GM18505 (cell line): Measurements from ENCODE around the gene FOXE1.

Source experiments
- ATAC-seq: cut with Tn5 transposase; IDR thresholded peaks from one replicate; pipeline ENCODE4 v1.9.1; 2021; ENCODE audit not compliant: unreplicated experiment
- POLR2A ChIP-seq: IDR thresholded peaks from 4 replicates; pipeline ENCODE4 v1.6.1; 2011; ENCODE audit warnings: borderline replicate concordance; ENCODE audit not compliant: insufficient read depth, insufficient read length; ENCODE audit errors: extremely low read depth

FOXE1 gene

GRCh38 chr9:97852399-97853055, 499 bp upstream of the FOXE1 start:
- no peak for TF ChIP-seq POLR2A
- ATAC-seq = no peak

- no peak for TF ChIP-seq POLR2A
- ATAC-seq = no peak
Measured at GRCh38 chr9:97853844-97854695, 1.0 kb downstream of the FOXE1 start.

DNA sequence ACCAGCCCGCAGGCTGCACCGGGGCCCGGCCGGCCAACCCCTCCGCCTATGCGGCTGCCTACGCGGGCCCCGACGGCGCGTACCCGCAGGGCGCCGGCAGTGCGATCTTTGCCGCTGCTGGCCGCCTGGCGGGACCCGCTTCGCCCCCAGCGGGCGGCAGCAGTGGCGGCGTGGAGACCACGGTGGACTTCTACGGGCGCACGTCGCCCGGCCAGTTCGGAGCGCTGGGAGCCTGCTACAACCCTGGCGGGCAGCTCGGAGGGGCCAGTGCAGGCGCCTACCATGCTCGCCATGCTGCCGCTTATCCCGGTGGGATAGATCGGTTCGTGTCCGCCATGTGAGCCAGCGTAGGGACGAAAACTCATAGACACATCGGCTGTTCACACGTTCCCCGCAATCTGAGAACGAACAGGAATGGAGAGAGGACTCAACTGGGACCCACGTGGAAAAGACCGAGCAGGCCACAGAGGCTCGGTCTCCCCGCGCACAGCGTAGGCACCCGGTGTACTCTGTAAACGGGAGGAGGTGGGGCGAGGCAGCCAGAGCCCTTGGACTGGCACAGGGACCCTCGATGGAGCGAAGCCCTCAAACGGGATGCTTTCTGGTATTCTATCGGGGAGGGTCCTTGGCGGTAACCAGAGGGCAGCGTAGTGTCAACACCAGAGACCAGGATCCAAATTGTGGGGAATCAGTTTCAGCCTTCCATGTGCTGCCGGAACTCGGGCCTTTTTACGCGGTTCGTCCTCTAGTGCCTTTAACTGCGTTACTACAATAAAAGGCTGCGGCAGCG, 1.9 kb downstream of the FOXE1 start:
- TF ChIP-seq POLR2A = no peak
- ATAC-seq = no peak

DNA sequence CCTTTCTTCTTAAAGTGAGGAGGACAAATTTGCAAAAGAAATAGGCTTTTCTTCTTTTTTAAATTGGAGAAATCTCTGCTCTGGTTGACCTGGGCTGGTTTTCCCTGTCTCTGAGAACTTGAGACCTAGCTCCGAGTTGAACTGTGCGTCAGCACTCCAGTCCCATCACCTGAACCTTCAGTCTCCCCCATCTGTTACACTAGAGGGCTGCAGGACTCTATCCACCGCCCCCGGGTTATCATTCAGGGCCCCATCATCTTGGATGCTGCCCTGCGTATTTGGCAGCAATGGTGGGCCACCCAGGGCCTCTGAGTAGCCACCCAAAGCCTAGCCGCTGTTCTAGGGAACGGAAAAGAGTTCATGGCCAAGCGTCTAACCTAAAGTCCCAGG, 2.5 kb downstream of the FOXE1 start:
- no peak for TF ChIP-seq POLR2A
- ATAC-seq = no peak

GRCh38 chr9:97855899-97856298, 2.9 kb downstream of the FOXE1 start:
- no peak for ATAC-seq

DNA sequence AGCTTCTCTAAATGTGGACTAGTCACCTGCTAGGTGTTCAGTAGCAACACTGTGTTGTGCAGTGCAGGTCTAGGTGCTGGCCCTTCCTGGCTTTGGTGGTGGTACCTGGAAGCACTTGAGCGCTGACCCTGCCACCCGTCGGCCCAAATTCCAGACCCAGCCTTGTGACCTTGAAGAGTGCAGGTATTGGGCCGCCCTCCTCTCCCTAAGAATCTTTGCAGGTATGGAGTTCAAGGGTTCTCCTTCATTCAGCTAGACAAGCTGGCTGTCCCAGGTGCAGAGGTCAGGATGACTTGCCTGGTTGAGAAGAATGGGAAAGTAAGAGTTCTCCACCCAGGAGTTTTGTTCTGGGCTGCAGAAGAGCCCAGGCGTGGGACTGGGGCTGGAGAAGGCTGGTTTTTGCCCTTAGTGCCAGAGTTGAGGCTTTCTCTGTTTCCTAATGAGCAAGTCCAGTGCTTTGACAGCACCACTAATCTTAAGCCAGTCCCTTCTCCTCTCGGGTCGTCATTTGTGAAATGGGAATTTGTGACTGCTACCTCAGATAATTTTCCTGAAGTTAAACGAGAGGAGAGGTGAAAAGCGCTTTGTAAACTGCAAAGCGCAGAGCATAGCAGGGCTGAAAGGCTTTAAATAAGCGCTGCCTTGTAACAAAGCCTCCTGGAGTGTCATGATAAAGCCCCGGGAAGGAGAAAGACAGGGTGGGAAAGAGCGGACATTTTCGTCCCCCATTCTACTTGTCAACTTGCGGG, 4.0 kb downstream of the FOXE1 start:
- no peak for ATAC-seq
- TF ChIP-seq POLR2A = no peak

More at GRCh38 chr9:97855899-97856298, 2.9 kb downstream of the FOXE1 start:
- no peak for TF ChIP-seq POLR2A

DNA sequence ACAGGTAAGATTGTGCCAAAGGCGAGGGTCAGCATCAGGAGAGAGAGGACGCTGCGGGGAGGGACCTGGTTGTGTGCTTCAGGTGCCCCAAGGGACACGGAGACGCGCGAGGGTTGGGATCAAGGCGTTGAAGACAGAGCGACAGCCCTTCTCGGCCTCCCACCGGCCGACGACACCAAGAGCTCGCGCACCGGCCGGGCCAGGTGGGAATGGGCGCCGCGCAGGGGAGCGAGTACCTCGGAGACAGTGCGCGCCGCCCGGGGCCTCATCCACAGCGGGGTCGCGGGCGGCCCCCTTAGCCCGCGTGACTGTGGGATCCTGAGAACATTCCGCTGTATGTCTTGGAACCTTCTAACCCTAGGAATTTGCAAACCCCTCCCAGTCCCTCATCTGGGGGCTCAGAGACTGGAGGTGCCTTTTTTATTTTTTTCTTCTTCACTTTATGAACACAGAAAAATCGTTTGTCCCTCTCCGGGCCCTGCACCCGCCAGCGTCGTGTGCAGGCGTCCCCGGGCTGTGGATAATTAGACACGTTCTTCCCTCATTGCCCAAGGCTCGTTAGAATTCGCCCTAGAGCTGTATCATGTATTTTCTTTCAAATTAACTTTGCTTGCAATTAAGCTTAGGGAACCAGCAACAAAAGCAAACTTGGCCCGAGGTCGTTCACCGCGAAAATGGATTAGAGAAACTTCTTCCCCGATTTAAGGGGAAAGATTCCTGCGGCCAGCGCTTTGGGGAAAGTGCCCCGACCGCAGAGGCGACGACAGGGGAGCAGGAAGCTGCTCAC, 4.8 kb downstream of the FOXE1 start:
- ATAC-seq = no peak
- TF ChIP-seq POLR2A = no peak

DNA sequence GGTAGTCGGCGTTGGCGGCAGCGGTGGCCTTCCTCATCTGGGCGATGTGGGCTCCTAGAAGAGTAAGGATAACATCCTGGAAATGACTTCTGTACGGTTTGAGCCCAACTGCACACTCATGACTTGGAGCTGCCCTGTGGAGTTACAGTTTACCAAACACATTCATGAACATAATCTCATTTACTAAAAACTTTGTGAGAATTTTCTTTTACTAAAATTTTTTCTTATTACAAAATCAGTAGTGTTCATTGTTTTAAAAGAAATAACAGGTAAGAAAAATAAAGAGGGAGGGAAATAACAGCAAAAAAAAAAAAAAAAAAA, 5.3 kb downstream of the FOXE1 start:
- ATAC-seq = no peak
- no peak for TF ChIP-seq POLR2A

- TF ChIP-seq POLR2A = no peak
Measured at GRCh38 chr9:97858826-97859225, 5.8 kb downstream of the FOXE1 start.

DNA sequence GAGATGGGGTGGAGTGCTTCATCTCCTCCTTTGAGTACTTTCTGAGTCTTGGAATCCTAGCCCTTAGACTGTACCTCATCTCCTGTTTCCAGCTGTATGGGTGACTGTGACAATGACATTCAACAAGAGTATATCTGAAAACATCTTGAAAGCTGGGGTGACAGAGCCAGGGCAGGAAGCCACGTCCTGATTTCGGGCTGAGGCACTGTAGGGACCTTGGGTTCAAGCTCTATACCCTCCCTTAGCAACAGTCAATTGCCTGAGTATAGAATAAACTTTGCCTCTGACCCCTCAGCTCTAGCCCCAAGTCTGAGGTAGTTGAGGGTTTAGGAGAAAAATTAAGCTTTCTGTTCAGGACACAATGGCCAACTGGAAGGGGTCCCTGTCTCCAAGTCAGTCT, 6.3 kb downstream of the FOXE1 start:
- no peak for TF ChIP-seq POLR2A
- no peak for ATAC-seq

More at GRCh38 chr9:97858826-97859225, 5.8 kb downstream of the FOXE1 start:
- no peak for ATAC-seq

DNA sequence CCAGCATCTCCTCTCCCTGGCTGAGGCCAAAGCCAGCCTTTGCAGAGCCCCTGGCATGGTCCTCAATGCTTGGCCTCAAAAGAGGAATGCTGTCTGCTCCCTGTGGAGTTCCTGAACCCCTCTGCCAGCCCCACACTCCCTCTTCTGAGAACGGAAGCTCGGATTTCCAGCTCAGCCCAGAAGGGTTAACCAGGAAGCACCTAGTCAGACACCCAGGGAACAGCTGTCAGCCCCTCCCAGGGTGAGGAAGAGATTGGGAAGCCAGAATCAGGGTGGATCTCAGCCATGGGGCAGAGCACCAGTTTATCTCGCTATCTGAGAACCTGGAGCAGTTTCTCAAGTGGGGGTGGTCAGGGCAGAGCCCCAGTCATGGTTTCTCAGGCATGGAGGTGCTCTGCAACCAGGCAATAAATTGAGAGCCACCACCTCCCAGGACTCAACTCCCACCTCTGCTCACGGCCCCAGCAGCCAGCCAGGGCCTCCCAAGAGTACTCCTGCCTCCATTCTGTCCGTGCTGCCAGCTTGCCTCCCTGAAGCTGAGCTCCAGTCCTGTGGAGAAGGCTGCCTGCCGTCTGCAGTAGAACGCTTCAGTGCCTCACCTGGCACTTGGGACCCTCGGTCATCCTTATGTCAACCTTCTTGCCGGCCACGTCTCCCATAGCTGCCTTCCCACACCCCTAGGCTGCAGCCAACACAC, 7.6 kb downstream of the FOXE1 start:
- TF ChIP-seq POLR2A = no peak
- no peak for ATAC-seq

GRCh38 chr9:97861148-97861475, 8.1 kb downstream of the FOXE1 start:
- no peak for TF ChIP-seq POLR2A
- ATAC-seq = no peak

GRCh38 chr9:97863314-97863713, 10.3 kb downstream of the FOXE1 start:
- no peak for ATAC-seq

More at GRCh38 chr9:97863314-97863713, 10.3 kb downstream of the FOXE1 start:
- no peak for TF ChIP-seq POLR2A
